Measurements from ENCODE around the gene GCNA.

DNA sequence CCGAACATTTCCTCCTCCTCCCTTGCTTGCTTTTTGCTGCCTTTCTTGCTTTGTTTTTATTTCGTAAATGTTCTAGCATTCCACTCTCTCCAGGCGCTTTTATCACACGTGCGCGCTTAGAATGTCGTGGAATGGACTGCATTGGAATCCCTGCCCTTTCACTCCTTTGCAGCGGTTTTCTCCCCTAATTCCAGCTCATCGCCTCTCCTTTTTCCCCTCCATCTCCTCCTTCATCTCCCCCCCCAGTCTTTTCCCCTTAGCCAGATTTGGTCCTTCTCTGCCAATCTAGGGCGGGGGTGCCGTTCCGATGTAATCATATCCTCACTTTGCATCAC, 44.8 kb upstream of the GCNA start:
- TF ChIP-seq, protein P1, sequence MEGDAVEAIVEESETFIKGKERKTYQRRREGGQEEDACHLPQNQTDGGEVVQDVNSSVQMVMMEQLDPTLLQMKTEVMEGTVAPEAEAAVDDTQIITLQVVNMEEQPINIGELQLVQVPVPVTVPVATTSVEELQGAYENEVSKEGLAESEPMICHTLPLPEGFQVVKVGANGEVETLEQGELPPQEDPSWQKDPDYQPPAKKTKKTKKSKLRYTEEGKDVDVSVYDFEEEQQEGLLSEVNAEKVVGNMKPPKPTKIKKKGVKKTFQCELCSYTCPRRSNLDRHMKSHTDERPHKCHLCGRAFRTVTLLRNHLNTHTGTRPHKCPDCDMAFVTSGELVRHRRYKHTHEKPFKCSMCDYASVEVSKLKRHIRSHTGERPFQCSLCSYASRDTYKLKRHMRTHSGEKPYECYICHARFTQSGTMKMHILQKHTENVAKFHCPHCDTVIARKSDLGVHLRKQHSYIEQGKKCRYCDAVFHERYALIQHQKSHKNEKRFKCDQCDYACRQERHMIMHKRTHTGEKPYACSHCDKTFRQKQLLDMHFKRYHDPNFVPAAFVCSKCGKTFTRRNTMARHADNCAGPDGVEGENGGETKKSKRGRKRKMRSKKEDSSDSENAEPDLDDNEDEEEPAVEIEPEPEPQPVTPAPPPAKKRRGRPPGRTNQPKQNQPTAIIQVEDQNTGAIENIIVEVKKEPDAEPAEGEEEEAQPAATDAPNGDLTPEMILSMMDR (conservative IDR thresholded peaks at IDR 0.05; ENCODE audit: low read length) = no peak
- TF ChIP-seq EZH2phosphoT487 (IDR thresholded peaks at IDR 0.05; ENCODE audit: borderline replicate concordance, low read depth, low read length) = no peak
